ENCODE data around the gene PNKP. TPM values are rescaled to one million over a fixed set of nuclear protein-coding genes. Genes with fewer than 3 reads are reported as not detected.

The PNKP gene
- total RNA-seq, 1 experiment from 2014 or later: 146 TPM

DNA sequence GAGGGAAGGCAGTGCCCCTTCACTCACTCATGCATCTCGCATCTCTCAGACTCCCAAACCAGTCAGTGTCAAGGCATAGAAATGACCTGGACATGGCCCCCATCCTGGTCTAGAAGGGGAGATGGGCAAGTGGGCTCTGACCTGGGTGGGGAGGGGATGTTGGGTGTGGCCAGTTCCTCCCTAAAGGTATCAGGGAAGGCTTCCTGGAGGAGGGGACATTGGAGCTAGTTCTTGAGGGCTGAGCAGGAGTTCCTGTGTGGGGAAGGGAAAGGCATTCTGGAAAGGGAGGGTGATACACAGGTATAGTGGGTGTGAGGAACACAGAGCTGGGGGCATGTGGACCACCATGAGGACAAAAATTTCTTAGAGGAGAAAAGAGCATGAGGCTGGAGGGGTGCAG, 25.3 kb upstream of the PNKP start:
- Mint-ChIP-seq H3K9me3 (no peaks in the 10 kb centered on the region), H3K4me1 (peaks cover 15% of the 10 kb centered on the region), H3K4me3 (no peak overlapping the region), H3K27ac (peak overlapping the region; percentile 52; the same call in 1 of the 2 replicates), H3K27me3 (ENCODE audit: low read depth) (peaks cover 50% of the 10 kb centered on the region), H3K36me3 (peaks cover 14% of the 10 kb centered on the region; the same call in 1 of the 2 replicates)
- CTCF ChIA-PET: interaction anchor here (1.8 kb wide), 1 partner anchor 21 kb away, joined by 6 read pairs; no protein-coding TSS in a partner anchor
- TF ChIP-seq TEAD4 (CRISPR knock-in tag; IDR thresholded peaks at IDR 0.05) (no peak), MYBL2 (CRISPR knock-in tag; IDR thresholded peaks at IDR 0.05) (no peak), TP53 (CRISPR knock-in tag; IDR thresholded peaks at IDR 0.05) (no peak), FOXP1 (CRISPR knock-in tag; IDR thresholded peaks at IDR 0.05; ENCODE audit: borderline replicate concordance) (no peak), ZNF671 (CRISPR knock-in tag; IDR thresholded peaks at IDR 0.05) (no peak), MXD4 (CRISPR knock-in tag; IDR thresholded peaks at IDR 0.05; ENCODE audit: borderline replicate concordance) (no peak)
- TF ChIP-seq, protein P1, sequence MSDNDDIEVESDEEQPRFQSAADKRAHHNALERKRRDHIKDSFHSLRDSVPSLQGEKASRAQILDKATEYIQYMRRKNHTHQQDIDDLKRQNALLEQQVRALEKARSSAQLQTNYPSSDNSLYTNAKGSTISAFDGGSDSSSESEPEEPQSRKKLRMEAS (CRISPR knock-in tag; IDR thresholded peaks at IDR 0.05): no peak
- TF ChIP-seq, protein P2, sequence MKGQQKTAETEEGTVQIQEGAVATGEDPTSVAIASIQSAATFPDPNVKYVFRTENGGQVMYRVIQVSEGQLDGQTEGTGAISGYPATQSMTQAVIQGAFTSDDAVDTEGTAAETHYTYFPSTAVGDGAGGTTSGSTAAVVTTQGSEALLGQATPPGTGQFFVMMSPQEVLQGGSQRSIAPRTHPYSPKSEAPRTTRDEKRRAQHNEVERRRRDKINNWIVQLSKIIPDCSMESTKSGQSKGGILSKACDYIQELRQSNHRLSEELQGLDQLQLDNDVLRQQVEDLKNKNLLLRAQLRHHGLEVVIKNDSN (CRISPR knock-in tag; IDR thresholded peaks at IDR 0.05): no peak
- TF ChIP-seq, protein P3, sequence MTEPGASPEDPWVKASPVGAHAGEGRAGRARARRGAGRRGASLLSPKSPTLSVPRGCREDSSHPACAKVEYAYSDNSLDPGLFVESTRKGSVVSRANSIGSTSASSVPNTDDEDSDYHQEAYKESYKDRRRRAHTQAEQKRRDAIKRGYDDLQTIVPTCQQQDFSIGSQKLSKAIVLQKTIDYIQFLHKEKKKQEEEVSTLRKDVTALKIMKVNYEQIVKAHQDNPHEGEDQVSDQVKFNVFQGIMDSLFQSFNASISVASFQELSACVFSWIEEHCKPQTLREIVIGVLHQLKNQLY (CRISPR knock-in tag; IDR thresholded peaks at IDR 0.05): no peak
- TF ChIP-seq, protein P4, sequence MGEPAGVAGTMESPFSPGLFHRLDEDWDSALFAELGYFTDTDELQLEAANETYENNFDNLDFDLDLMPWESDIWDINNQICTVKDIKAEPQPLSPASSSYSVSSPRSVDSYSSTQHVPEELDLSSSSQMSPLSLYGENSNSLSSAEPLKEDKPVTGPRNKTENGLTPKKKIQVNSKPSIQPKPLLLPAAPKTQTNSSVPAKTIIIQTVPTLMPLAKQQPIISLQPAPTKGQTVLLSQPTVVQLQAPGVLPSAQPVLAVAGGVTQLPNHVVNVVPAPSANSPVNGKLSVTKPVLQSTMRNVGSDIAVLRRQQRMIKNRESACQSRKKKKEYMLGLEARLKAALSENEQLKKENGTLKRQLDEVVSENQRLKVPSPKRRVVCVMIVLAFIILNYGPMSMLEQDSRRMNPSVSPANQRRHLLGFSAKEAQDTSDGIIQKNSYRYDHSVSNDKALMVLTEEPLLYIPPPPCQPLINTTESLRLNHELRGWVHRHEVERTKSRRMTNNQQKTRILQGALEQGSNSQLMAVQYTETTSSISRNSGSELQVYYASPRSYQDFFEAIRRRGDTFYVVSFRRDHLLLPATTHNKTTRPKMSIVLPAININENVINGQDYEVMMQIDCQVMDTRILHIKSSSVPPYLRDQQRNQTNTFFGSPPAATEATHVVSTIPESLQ (CRISPR knock-in tag; IDR thresholded peaks at IDR 0.05): no peak
- TF ChIP-seq, protein P5, sequence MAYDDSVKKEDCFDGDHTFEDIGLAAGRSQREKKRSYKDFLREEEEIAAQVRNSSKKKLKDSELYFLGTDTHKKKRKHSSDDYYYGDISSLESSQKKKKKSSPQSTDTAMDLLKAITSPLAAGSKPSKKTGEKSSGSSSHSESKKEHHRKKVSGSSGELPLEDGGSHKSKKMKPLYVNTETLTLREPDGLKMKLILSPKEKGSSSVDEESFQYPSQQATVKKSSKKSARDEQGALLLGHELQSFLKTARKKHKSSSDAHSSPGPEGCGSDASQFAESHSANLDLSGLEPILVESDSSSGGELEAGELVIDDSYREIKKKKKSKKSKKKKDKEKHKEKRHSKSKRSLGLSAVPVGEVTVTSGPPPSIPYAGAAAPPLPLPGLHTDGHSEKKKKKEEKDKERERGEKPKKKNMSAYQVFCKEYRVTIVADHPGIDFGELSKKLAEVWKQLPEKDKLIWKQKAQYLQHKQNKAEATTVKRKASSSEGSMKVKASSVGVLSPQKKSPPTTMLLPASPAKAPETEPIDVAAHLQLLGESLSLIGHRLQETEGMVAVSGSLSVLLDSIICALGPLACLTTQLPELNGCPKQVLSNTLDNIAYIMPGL (CRISPR knock-in tag; IDR thresholded peaks at IDR 0.05): no peak
- TF ChIP-seq, protein P6, sequence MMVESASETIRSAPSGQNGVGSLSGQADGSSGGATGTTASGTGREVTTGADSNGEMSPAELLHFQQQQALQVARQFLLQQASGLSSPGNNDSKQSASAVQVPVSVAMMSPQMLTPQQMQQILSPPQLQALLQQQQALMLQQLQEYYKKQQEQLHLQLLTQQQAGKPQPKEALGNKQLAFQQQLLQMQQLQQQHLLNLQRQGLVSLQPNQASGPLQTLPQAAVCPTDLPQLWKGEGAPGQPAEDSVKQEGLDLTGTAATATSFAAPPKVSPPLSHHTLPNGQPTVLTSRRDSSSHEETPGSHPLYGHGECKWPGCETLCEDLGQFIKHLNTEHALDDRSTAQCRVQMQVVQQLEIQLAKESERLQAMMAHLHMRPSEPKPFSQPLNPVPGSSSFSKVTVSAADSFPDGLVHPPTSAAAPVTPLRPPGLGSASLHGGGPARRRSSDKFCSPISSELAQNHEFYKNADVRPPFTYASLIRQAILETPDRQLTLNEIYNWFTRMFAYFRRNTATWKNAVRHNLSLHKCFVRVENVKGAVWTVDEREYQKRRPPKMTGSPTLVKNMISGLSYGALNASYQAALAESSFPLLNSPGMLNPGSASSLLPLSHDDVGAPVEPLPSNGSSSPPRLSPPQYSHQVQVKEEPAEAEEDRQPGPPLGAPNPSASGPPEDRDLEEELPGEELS (CRISPR knock-in tag; IDR thresholded peaks at IDR 0.05): no peak
- TF ChIP-seq, protein P7, sequence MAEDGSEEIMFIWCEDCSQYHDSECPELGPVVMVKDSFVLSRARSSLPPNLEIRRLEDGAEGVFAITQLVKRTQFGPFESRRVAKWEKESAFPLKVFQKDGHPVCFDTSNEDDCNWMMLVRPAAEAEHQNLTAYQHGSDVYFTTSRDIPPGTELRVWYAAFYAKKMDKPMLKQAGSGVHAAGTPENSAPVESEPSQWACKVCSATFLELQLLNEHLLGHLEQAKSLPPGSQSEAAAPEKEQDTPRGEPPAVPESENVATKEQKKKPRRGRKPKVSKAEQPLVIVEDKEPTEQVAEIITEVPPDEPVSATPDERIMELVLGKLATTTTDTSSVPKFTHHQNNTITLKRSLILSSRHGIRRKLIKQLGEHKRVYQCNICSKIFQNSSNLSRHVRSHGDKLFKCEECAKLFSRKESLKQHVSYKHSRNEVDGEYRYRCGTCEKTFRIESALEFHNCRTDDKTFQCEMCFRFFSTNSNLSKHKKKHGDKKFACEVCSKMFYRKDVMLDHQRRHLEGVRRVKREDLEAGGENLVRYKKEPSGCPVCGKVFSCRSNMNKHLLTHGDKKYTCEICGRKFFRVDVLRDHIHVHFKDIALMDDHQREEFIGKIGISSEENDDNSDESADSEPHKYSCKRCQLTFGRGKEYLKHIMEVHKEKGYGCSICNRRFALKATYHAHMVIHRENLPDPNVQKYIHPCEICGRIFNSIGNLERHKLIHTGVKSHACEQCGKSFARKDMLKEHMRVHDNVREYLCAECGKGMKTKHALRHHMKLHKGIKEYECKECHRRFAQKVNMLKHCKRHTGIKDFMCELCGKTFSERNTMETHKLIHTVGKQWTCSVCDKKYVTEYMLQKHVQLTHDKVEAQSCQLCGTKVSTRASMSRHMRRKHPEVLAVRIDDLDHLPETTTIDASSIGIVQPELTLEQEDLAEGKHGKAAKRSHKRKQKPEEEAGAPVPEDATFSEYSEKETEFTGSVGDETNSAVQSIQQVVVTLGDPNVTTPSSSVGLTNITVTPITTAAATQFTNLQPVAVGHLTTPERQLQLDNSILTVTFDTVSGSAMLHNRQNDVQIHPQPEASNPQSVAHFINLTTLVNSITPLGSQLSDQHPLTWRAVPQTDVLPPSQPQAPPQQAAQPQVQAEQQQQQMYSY (CRISPR knock-in tag; IDR thresholded peaks at IDR 0.05): no peak
- TF ChIP-seq, protein P8, sequence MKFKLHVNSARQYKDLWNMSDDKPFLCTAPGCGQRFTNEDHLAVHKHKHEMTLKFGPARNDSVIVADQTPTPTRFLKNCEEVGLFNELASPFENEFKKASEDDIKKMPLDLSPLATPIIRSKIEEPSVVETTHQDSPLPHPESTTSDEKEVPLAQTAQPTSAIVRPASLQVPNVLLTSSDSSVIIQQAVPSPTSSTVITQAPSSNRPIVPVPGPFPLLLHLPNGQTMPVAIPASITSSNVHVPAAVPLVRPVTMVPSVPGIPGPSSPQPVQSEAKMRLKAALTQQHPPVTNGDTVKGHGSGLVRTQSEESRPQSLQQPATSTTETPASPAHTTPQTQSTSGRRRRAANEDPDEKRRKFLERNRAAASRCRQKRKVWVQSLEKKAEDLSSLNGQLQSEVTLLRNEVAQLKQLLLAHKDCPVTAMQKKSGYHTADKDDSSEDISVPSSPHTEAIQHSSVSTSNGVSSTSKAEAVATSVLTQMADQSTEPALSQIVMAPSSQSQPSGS (CRISPR knock-in tag; IDR thresholded peaks at IDR 0.05; ENCODE audit: borderline replicate concordance, low read depth): no peak
- TF ChIP-seq, protein P9, sequence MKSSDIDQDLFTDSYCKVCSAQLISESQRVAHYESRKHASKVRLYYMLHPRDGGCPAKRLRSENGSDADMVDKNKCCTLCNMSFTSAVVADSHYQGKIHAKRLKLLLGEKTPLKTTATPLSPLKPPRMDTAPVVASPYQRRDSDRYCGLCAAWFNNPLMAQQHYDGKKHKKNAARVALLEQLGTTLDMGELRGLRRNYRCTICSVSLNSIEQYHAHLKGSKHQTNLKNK (CRISPR knock-in tag; IDR thresholded peaks at IDR 0.05): no peak
- DNase-seq (ENCODE audit: low spot score): no peak
- POLR2A ChIA-PET: interaction anchor here (0.6 kb wide), 1 partner anchor 254 kb away, joined by 5 read pairs; no protein-coding TSS in a partner anchor
- no peak for ATAC-seq
